Measurements from ENCODE around the gene AGPAT4.

AGPAT4 gene

GRCh38 chr6:161082215-161082614 is 191.6 kb downstream of the AGPAT4 start:
- TF ChIP-seq GATA3 (IDR thresholded peaks at IDR 0.05; ENCODE audit: low read depth, low read length), result no peak
- TF ChIP-seq GATA2 (IDR thresholded peaks at IDR 0.05; ENCODE audit: low read depth, low read length), result no peak

DNA sequence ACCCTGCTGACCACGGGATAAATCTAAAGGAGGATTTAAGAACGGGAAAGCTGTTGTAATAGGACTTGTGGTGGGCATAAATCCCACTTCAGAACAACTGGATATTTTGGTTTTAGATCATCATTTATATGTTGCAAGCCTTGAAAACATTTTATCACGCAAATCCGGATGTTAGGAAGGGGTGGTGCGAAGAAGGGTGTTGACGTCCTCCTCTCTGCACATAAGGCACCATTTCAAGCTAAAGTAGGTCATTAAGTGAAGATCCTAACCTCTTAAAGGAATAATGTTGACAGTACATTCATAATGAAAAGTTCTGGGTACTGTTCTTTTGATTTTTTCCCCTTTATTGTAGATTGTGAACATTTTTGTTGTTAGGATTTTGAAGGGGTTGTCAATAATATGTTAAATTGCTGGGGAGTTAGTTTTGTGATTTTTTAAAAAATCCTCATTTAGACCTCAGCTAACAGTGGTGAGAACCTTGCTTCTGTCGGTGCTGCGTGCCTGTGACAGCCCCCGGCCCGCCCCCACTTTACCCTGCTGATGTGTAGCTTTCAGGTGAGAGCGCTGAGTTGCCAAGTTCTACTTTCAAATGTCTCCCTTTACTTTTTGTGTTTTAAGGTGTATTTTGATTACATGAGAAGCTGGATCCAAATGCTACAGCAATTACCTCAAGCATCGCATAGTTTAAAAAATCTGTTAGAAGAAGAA is 193.4 kb downstream of the AGPAT4 start:
- no peak for TF ChIP-seq GATA2 (IDR thresholded peaks at IDR 0.05; ENCODE audit: low read depth, low read length)
- no peak for TF ChIP-seq GATA3 (IDR thresholded peaks at IDR 0.05; ENCODE audit: low read depth, low read length)
